Measurements from ENCODE around the gene PLEK. TPM values are rescaled to one million over a fixed set of nuclear protein-coding genes. Genes with fewer than 3 reads are reported as not detected.

PLEK gene
- total and polyA plus RNA-seq, 2 donors (not counting 3 experiments of a cell fraction or from before 2014, with no cell fraction given), result 0.03 to 0.11 TPM

GRCh38 chr2:68423966-68424650, 59.0 kb downstream of the PLEK start:
- ChIA-PET CTCF (no interaction called here), POLR2A (no interaction called here)
- BruUV-seq (replicated peaks), result no TSS peak

More at GRCh38 chr2:68423966-68424650, 59.0 kb downstream of the PLEK start:
- Histone ChIP-seq H3K4me2 (ENCODE audit: insufficient read depth, low read length) (no peak overlapping the region), H3K27me3 (ENCODE audit: control insufficient read depth in 2 of 2, insufficient read depth in 2 of 2, low read length in 2 of 2) (peaks cover 13 to 20% of the 10 kb centered on the region in 2 experiments), H3K27ac (ENCODE audit: insufficient read depth, low read depth, low read length) (no peak overlapping the region), H2AFZ (ENCODE audit: low read depth, low read length) (no peak overlapping the region), H3K9me1 (replicated peaks; ENCODE audit: control insufficient read depth, extremely low read depth, insufficient read depth, low read length) (no peaks in the 10 kb centered on the region), H3K36me3 (ENCODE audit: control insufficient read depth in 2 of 2, extremely low read depth in 1 of 2, insufficient read depth in 2 of 2, low read length in 2 of 2) (no peaks in the 10 kb centered on the region), H4K20me1 (replicated peaks; ENCODE audit: control insufficient read depth, extremely low read depth, insufficient read depth, low read length) (no peaks in the 10 kb centered on the region), H3K79me2 (ENCODE audit: control insufficient read depth, insufficient read depth, low read length) (no peaks in the 10 kb centered on the region), H3K4me3 (replicated peaks in 1 of 3; ENCODE audit: insufficient read depth in 1 of 3, low read depth in 1 of 3, low read length in 3 of 3) (no peak overlapping the region), H3K9me3 (replicated peaks; ENCODE audit: control insufficient read depth, insufficient read depth, low read length) (no peaks in the 10 kb centered on the region), H3K4me1 (ENCODE audit: control insufficient read depth, extremely low read depth, insufficient read depth, low read length) (no peaks in the 10 kb centered on the region), H3K9ac (replicated peaks; ENCODE audit: extremely low read depth, insufficient read depth, low read length) (no peak overlapping the region)
- FAIRE-seq (no peak), DNase-seq (ENCODE audit: low read depth, low spot score) (no peak)
- no peak for TF ChIP-seq GATA2 (IDR thresholded peaks at IDR 0.05; ENCODE audit: insufficient read depth, insufficient read length, low read depth, low read length)
- TF ChIP-seq EZH2 (IDR thresholded peaks at IDR 0.05; ENCODE audit: borderline replicate concordance, low read depth, low read length, severe bottlenecking), result no peak
- no peak for TF ChIP-seq CTCF (IDR thresholded peaks at IDR 0.05; ENCODE audit: extremely low read depth in 1 of 2, insufficient read depth in 1 of 2, low read depth in 1 of 2, low read length in 2 of 2)
- no peak for TF ChIP-seq JUN (IDR thresholded peaks at IDR 0.05; ENCODE audit: borderline replicate concordance, insufficient read depth, insufficient read length, low read depth)
- TF ChIP-seq POLR2A (IDR thresholded peaks at IDR 0.05; ENCODE audit: low read depth, low read length), result no peak
- no peak for TF ChIP-seq MYC (IDR thresholded peaks at IDR 0.05; ENCODE audit: low read depth, low read length)
- no peak for TF ChIP-seq FOS (IDR thresholded peaks at IDR 0.05; ENCODE audit: borderline replicate concordance, insufficient read depth, low read length)
- no peak for TF ChIP-seq MAX (IDR thresholded peaks at IDR 0.05; ENCODE audit: insufficient read depth, insufficient read length)
- dilution Hi-C loops (cut with MboI; ENCODE audit: extremely low pct_ligation_motif_present, low sequenced_read_pairs) (no loop called here), intact Hi-C loops (cut with micrococcal nuclease) (no loop called here)
